Medulla oblongata (tissue), 1 donor: ENCODE results near the gene RB1.
"Not testable (repeated sequence)": the region's sequence is repeated elsewhere in the genome, so short reads cannot be mapped to it uniquely, and the experiment has no call there.

ENCODE experiments used
- DNase-seq: peaks from one replicate; pipeline ENCODE4 v3.0.0-alpha.2; 2015; ENCODE audit errors: extremely low spot score

RB1 gene

DNA sequence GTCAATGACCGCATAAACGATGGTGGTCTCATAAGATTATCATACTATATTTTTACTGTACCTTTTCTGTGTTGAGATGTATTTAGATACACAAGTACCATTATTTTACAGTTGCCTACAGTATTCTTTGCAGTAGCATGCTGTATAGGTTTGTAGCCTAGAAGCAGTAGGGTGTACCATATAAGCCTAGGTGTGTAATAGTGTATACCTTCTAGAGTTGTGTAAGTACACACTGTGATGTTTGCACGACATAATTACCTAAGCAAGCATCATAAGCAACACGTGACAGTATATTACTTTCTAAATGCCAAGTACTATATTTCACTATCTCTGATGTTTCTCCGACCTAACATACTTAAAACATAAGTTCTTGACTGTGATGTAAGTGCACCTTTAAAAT lies 106.6 kb downstream of the RB1 start:
- peak; percentile 22 for DNase-seq

DNA sequence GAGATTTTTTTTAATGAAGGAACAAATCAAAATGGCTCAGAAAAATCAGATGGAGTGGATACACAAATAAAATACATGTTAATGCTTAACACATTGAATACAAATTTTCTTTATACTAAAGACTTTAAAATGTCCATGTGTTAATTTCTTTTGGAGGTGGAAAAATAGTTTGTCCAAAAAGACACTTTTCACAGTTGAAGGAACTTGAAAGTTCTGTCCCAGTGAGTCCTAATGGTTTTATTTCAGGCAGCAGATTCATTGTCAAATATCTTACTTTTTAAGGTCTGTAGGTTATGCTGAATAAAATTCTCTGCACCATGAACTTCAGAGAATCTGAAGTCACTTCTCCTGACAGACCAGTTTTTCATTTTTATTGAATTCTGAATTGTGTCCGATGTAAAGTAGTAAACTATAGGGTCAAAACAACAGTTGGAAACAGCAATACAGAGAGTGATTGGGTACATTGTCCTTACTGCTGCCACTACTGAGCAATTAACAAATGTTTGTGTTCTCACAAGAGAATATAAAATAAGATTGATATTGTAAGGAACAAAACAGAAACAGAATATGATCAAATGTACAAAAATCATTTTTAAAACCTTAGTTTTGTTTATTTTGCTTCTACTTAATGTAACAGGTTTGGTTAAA lies 107.7 kb downstream of the RB1 start:
- peak; percentile 38 for DNase-seq

DNA sequence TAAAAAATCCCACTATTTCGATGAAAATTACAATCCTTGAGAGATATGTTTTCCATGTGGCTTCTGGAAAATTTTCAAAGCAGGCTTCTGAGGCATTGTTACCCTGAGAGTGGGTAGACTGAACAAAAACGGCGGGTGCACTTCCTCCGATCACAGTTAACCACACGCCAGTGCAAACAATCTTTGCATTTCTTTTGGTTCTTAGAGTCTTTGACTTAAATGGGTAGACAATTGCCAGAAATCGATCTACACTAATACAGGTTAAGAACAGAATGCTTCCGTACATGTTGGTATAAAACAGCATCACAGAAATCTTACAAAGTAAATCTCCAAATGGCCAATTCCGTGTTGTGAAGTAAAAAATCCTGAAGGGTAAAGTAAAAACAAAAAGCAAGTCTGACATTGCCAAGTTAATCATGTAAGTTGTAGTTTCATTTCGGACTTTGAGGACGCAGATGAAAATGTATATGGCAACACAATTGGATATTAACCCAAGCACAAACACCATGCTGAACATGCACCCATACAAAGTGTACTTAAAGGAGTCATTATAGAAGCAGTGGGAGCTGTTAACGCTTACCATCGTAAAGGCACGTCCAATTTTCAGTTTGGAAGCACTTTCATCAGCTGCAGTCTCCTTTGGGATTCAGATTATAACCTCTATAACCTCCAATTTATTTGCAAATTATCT lies 108.4 kb downstream of the RB1 start:
- peak; percentile 50 for DNase-seq

DNA sequence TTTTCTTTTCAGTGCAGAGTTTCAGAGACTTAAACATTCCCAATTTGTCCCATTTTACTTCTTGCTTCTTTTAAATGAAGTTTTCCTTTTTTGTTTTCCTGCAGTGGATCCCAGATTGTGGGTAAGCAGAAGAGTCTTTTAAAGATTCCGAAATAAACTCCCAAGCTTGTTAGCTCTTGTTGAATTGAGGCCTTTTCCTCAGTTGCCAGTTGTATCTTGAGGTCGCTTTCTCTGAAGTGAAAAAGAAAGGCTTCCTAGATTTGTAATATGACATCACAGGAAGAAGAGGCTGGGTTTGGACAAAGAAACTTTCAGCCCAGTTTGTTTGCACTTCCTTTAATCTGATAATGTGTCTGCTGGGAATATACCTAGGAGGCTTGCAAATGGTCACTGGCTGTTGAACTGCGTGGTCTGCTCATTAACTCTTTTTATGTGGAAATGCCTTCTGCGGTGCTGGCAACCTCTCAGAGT lies 109.4 kb downstream of the RB1 start, which contains the start of gene LPAR6:
LPAR6 (minus strand) TSS at position 233 of the 471 bp plus-strand sequence. CDS start 690 bp downstream, outside the sequence.
- peak; percentile 91 for DNase-seq

DNA sequence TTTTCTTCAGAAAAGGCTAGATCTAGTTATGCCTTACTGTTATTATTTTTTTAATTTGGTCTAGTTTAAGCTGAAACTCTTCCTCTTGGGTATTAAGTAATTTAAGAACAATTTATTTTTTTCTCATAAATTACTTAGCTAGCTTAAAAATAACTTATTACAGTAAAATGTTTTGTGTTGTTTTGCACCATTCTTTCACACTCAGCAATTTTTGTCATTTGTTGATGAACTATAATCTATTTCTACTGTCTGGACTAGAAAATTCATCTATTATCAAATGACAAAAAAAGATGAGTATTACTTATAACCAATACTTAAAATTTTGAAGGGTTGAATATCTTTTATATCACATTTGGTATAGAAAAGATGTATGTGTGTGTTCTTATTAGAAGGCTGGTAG lies 111.0 kb downstream of the RB1 start:
- no peak for DNase-seq

DNA sequence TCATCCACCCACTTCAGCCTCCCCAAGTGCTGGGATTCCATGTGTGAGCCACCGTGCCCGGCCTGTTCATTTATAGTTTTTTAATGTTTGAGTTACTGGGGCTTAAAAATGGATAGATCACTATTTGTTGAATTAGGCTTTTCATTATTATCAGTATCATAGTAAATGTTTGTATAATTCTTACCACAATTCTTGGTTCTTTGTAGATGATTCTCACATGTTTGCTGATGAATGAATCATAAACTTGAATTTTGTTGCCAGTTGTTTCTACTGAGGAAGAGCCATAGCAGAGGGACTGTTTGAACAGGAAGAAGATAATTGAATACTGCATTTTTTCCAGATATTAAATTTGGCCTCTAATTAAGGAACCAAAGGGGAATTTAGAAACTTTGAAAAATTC lies 112.0 kb downstream of the RB1 start:
- no peak for DNase-seq

DNA sequence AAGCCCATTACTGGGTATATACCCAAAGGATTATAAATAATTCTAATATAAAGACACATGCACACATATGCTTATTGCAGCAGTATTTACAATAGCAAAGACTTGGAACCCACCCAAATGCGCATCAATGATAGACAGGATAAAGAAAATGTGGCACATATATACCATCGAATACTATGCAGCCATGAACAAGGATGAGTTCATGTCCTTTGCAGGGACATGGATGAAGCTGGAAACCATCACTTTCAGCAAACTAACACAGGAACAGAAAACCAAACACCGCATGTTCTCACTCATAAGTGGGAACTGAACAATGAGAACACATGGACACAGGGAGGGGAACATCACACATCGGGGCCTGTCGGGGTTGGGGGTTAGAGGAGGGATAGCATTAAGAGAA lies 118.5 kb downstream of the RB1 start:
- not testable (repeated sequence) for DNase-seq

DNA sequence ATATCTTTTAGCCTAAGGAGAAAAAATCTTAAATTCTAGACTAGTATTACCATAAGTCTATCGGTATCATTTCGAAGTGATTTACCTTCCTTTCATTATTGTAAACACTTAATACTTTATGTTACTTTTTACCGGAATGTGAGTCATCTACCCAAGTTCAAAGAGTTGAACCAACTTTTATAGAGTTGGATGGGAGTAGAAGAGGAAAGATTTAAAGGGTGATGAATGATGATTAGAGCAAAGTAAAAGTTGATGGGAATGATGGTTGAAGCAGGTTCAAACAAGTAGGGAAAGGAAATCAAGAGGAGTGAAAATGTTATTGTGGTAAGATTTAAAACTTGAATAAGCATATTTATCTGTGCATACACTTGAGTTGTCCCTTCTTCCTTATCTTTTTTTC lies 120.7 kb downstream of the RB1 start:
- no peak for DNase-seq

DNA sequence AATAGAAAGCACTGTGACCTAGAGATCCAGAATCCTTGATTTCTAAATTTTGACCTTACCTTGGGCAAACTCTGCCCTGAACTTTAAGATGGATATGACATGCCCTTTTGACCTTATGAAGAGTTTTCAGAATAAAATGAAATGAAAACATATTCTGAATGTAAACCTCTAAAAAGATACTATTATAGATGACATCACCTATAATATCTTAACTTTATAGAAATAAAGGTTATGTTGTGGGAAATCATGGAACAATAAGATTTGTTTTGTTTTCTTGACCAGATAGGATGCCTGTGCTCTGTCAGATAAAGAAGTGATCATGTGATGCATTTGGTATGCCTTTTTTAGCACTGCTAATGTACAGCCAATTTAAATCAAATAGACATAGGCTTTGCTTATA lies 122.5 kb downstream of the RB1 start:
- DNase-seq = no peak

DNA sequence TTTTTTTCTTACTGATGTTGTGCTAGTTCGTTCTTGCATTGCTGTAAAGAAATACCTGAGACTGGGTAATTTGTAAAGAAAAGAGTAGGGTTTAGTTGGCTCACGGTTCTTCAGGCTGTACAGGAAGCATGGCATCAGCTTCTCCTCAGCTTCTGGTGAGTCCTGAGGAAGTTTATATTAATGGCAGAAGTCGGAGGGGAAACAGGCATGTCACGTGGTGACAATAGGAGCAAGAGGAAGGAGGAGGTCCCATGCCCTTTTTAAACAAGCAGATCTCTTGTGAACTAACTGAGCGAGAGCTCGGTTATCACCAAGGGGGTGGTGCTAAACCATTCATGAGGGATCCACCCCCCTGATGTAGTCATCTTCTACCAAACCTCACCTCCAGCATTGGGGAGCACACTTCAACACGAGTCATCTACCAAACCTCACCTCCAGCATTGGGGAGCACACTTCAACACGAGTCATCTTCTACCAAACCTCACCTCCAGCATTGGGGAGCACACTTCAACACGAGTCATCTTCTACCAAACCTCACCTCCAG lies 123.3 kb downstream of the RB1 start:
- DNase-seq = not testable (repeated sequence)

DNA sequence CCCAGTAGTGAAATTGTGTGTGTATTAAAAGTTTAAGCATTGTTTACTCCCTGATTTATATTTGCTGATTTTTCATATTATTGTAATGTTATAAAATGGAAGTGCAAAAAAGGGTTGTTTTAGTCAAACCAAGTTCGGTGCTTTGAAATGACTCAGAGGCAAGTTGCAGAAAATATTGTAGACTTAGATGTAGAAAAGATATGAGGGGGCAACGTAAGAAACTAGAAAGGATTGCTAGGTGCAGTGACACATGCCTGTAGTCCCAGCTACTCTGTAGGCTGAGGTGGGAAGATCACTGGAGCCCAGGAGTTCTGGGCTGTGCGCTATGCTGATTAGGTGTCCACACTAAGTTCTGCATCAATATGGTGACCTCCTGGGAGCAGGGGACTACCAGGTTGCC lies 125.5 kb downstream of the RB1 start:
- DNase-seq = no peak

DNA sequence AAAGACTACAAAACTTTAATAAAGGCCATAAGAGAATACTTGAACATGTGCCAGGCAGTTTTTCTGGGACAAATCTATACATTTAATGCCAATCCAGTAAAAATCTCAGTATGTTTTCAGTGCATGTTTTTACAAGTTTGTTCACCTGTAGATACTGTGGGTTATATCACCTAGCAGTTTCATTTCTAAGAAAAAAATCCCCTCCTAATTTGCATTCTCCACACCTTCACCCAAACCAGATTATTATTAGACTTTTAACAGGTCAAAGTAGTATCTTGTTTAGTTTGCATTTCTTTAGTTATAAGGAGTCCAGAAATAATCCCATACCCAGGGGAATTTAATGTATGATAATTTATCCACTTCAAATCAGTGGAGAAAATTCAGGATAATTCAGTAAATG lies 126.3 kb downstream of the RB1 start:
- DNase-seq = no peak

DNA sequence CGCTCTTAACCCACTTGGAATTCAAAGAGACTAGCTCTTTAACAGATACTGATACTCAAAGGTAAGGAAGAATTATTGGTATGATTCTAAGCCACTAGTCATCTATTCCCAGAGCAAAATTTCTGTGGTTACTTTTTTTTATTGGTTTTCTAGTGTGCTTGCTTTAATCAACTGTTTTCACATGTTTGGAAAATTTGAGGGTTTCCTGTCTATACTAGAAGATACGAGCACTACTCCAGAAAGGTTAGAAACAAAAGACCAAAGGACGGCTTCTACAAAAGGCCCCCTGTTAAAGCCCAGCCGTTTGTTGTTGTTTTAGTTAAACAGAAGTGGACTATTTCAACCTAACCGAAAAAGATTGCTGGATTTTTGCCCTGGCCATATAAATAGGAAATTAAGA lies 127.9 kb downstream of the RB1 start:
- DNase-seq = peak; percentile 52

DNA sequence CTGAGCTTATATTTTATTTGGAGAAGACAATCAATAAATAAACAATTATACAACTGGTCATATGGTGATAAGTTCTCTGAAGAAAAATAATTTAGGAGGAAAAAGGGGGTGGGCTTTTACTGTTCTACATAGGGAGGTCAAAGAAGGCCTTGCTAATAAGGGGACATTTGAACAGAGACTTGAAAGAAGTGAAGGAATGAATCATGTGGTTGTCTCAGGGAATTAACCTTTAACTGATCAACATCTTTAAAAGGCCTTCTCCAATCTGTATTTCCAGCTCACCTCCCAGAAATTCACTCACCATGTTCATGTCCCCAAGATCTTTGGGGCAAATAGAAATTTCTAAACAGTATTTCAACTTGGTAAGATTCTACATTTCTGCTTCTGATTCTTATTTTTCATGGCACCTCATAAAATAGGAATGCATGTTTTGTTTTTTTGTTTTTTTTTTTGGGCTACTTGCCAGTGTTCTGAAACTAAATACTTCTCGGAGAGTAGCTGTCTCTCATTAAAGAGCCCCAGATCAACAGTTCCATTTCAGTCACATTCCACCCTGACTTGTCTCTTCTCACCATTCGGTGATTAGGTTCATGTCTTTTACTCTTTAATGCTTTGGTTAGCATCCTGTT lies 128.6 kb downstream of the RB1 start:
- DNase-seq = peak; percentile 39

DNA sequence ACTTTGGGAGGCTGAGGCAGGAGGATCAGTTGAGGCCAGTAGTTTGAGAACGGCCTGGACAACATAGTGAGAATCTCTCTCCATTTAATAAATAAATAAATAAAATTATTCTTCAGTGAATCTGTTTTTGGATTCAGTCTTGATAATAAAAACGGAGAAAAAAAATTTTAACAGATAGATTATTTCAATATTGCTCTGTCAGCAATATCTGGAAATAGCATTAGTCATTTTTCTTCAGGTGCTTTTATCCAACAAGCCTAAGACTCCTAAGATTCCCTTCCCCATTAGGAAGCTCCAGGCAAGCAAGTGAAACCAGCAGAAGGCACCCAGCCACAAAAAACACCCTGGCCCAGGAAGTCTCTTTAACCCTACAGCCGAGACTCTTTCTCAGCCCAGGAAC lies 130.6 kb downstream of the RB1 start:
- DNase-seq = no peak

DNA sequence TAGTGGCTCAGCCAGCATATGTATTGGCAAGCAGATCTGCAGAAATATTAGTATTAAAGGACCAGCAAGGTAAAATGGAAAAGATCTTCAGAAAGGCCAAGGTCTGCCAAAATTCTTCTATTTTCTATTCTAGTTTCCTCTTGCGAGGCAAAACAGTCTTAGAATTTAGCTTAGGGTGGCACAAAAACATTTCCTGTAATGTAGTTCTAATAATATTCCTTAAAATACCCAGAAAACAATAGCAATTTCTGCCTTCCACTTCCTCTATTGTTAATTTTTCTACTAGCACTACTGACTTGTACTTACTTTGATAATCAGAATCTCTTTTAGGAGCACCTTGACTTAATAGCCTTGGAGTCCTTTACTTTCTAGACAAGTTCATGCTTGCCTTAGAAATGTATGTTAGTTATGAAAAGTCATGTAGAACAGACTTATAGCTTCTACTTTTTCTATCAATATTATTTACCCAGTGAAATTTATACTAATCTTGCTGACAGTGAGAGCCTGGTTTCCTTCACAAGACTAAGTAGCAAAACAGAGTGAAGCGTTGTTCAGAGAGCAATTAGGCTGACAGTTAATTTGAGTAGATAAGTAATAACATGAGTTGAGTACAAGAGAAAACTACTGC lies 133.2 kb downstream of the RB1 start:
- peak; percentile 28 for DNase-seq

DNA sequence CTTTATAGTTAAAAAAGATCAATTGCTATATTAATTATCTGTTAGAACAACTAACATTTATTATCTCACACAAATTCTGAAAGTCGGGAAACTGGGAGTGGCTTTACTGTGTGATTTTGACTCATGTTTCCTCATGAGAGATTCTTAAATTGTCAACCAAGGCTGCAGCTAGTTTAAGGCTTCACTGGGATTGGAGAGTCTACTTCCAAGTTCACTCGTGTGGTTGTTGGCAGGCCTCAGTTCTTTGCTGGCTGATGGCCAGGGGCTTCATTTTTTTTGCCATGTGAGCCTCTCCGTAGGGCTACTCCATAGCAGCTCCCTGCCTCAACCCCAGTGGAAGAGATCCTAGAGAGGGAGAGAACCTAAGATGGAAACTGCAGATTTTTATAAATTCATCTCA lies 133.8 kb downstream of the RB1 start:
- DNase-seq = peak; percentile 75

DNA sequence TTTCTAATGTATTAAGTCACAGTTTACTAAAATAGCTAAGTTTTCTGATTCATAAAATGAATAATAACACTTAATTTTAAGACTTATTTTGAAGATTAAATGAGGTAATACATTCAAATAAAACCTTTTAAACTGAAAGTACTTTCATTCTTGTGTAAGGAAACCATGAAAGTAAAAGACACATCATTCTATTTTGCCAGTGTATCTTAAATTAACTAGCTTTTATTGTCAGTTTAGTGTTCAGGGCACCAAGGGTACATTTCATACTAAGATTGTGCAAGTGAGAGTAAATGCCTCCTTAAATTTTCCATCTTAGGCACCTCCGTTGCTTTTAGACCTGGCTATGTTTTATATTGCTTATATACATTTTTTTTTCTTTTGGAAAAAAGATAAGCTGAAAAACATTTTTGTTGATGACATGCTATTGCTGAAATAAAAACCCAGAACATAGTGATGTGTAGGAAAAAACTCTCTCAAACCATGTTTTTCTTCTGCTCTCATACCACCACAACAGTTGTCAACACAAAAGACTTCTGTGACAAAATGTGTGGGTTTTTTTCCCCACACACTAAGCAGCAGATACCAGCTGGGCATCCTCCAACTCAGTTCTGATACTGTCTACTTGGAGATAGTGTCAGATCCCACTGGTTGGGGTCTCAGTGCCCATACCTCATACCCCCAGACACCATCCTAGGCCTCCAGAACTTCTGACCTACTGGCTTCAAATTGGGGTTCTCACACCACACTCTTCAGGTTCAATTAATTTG lies 140.1 kb downstream of the RB1 start:
- no peak for DNase-seq

DNA sequence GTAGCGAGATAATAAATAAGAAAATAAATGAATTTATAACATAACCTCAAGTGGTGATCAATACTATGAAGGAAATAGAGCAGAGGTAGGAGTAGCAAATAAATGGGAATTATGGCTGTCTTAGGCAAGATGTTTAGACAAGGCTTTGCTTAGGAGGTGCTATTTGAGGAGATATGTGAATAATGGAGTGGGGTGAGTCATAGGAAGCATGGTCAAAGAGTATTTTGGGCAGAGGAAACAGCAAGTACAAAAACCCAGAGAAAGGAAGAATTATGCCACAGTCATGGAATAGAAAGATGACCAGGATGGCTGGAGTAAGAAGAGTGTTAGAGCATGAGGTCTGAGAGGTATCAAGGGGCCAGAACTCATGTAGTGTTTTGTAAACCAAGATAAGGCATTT lies 142.9 kb downstream of the RB1 start:
- DNase-seq = no peak

DNA sequence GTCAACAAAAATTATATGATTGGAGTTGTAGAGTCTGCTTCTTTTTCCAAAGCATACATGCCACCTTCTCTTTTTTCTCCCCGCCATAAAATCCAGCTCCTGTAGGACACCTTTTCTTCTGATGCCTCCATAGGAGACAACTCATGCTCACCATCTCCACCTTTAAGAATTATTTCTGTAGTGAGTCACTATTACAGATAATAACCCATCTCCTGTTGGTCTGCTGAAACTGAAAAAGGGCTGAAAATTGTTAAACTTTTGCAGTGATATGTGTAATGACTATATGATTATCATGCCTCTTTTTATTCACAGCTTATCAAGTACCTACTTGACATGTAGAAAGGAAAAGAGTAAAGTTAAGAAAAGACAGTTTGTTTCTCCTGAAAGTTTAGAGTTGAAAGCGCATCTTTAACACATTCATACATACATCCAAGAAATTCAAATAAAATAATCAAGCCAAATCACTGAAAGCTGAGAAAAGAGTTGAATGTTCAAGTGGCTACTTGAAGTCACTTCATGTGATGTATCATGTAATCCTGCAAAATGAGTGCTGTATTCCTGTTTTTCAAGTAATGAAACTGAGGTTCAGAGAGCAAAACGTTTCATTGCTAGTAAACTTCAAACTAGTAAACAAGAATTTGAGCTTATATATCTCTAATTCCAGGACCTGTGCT lies 144.9 kb downstream of the RB1 start:
- DNase-seq = no peak
